Skeletal muscle tissue (tissue), 4 donors: ENCODE data around the gene SEMA6A. TPM values are rescaled to one million over a fixed set of nuclear protein-coding genes. Genes with fewer than 3 reads are reported as not detected.

Experiments used
- H3K27ac ChIP-seq: one replicate; pipeline ENCODE4 v1.7.0; 2013; ENCODE audit warnings: mild to moderate bottlenecking, low read depth, low read length, inconsistent platforms
- H3K27me3 ChIP-seq, 3 donors: one replicate each; pipeline ENCODE4 v1.7.0; 2013; ENCODE audit warnings: low read length in 3 of 3; ENCODE audit not compliant: control insufficient read depth in 3 of 3, insufficient read depth in 3 of 3
- H3K36me3 ChIP-seq, 3 donors: one replicate each; pipeline ENCODE4 v1.7.0; 2013; ENCODE audit warnings: low read length in 3 of 3; ENCODE audit not compliant: control insufficient read depth in 3 of 3, insufficient read depth in 3 of 3
- H3K4me1 ChIP-seq, 3 donors: one replicate each; pipeline ENCODE4 v1.7.0; 2013; ENCODE audit warnings: low read length in 3 of 3, mild to moderate bottlenecking in 3 of 3; ENCODE audit not compliant: control insufficient read depth in 3 of 3, insufficient read depth in 3 of 3
- H3K4me3 ChIP-seq, 3 donors: one replicate each; pipeline ENCODE4 v1.7.0; 2013; ENCODE audit warnings: low read length in 3 of 3
- H3K9ac ChIP-seq, 3 donors: one replicate each; pipeline ENCODE4 v1.7.0; 2013; ENCODE audit warnings: low read length in 3 of 3, mild to moderate bottlenecking in 3 of 3, moderate library complexity in 2 of 3, low read depth in 1 of 3
- H3K9me3 ChIP-seq, 3 donors: one replicate each; pipeline ENCODE4 v1.7.0; 2013; ENCODE audit warnings: low read length in 3 of 3; ENCODE audit not compliant: control insufficient read depth in 3 of 3
- total RNA-seq: library from RNA; depleted of rRNA; stranded (reverse); fragments of >200 nt; gene quantifications from one replicate; pipeline ENCODE4 v1.2.3, GENCODE V29; 2014
- donor health status: Osteomylitis.

SEMA6A gene
- total RNA-seq, 1 donor from 2014 or later = 43.8 TPM

DNA sequence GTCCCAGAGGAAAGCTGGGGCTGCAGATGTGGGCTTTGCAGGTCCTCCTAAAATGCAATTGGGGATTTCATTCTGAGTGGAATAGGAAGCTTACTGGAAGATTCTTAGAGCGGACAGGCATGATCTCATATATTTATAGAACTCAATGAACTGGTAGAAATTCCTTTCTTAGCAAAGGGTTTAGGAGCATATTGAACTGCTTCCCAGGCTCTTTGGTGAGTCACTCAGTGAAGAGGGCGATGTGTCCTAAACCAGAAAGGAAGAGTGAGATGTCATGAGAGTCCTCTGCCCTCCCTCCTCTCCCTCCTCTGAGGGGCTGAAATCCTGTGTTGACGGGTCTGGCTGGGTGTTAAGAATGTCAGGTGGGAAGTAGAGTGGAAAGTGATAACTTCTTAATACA is 26.3 kb upstream of the SEMA6A start:
- Histone ChIP-seq H3K4me1 (no peaks in the 10 kb centered on the region), H3K27ac (no peak overlapping the region), H3K9me3 (no peaks in the 10 kb centered on the region), H3K9ac (no peak overlapping the region), H3K36me3 (no peaks in the 10 kb centered on the region), H3K4me3 (no peak overlapping the region), H3K27me3 (no peaks in the 10 kb centered on the region)

- H3K4me3 ChIP-seq = no peak overlapping the region
- H3K27ac ChIP-seq = no peak overlapping the region
- H3K4me1 ChIP-seq = no peaks in the 10 kb centered on the region
- no peak overlapping the region for H3K9ac ChIP-seq
- H3K36me3 ChIP-seq = no peaks in the 10 kb centered on the region
- H3K27me3 ChIP-seq = no peaks in the 10 kb centered on the region
- H3K9me3 ChIP-seq = no peaks in the 10 kb centered on the region
These were observed 24.3 kb upstream of the SEMA6A start for GRCh38 chr5:116598911-116599310.

DNA sequence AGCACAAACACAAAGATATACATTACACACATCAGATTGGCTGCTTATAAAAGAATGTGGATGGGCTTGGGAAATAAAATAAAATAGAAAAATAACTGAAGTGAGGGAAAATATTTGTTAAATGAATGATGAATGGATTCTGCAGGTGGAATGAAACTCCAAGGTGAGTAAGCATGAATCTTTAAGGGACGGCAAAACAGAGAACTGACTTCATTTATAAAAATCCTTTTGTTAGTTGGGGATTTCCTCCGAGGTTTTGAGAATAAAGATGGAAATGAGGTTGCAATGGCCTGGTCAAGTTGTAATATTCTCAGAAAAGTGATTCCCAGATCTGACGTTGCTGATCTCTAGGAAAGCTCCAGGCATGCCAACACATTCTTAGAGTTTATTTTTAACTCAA is 20.9 kb upstream of the SEMA6A start:
- no peak overlapping the region for H3K27ac ChIP-seq
- H3K4me3 ChIP-seq = no peak overlapping the region
- H3K9ac ChIP-seq = no peak overlapping the region
- no peaks in the 10 kb centered on the region for H3K27me3 ChIP-seq
- H3K36me3 ChIP-seq = no peaks in the 10 kb centered on the region
- H3K4me1 ChIP-seq = no peaks in the 10 kb centered on the region
- H3K9me3 ChIP-seq = peaks cover 0 to under 1% (median 0%) of the 10 kb centered on the region in 3 donors

- Histone ChIP-seq H3K27me3 (no peaks in the 10 kb centered on the region), H3K9ac (no peak overlapping the region), H3K36me3 (no peaks in the 10 kb centered on the region), H3K4me1 (no peaks in the 10 kb centered on the region), H3K4me3 (no peak overlapping the region), H3K9me3 (peaks cover 0 to 2% (median 0%) of the 10 kb centered on the region in 3 donors), H3K27ac (no peak overlapping the region)
These were observed 18.7 kb upstream of the SEMA6A start for GRCh38 chr5:116593340-116593739.

DNA sequence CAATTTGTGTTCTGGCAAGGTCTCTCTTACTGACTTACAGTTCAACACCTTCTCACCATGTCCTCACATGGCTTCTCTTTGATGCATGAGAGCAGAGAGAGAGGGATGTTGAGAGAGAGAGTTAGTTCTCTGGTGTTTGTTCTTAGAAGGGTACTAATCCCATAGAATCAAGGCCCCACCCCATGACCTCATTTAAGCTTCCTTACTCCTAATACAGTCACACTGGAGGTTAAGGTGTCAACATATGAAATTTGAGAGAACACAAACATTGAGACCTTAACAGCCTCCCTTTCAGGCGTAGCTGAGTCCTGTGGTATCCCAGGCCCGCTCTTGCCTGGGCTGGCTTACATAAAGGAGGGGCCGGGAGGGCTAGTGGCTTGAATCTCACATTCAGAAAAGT is 10.6 kb upstream of the SEMA6A start:
- H3K36me3 ChIP-seq = no peaks in the 10 kb centered on the region
- H3K27me3 ChIP-seq = no peaks in the 10 kb centered on the region
- no peaks in the 10 kb centered on the region for H3K4me1 ChIP-seq
- no peak overlapping the region for H3K27ac ChIP-seq
- no peak overlapping the region for H3K9ac ChIP-seq
- no peak overlapping the region for H3K4me3 ChIP-seq
- H3K9me3 ChIP-seq = no peaks in the 10 kb centered on the region

GRCh38 chr5:116583862-116584222 is 9.2 kb upstream of the SEMA6A start:
- Histone ChIP-seq H3K36me3 (no peaks in the 10 kb centered on the region), H3K9ac (no peak overlapping the region), H3K4me1 (no peaks in the 10 kb centered on the region), H3K9me3 (no peaks in the 10 kb centered on the region), H3K4me3 (no peak overlapping the region), H3K27me3 (no peaks in the 10 kb centered on the region), H3K27ac (no peak overlapping the region)

DNA sequence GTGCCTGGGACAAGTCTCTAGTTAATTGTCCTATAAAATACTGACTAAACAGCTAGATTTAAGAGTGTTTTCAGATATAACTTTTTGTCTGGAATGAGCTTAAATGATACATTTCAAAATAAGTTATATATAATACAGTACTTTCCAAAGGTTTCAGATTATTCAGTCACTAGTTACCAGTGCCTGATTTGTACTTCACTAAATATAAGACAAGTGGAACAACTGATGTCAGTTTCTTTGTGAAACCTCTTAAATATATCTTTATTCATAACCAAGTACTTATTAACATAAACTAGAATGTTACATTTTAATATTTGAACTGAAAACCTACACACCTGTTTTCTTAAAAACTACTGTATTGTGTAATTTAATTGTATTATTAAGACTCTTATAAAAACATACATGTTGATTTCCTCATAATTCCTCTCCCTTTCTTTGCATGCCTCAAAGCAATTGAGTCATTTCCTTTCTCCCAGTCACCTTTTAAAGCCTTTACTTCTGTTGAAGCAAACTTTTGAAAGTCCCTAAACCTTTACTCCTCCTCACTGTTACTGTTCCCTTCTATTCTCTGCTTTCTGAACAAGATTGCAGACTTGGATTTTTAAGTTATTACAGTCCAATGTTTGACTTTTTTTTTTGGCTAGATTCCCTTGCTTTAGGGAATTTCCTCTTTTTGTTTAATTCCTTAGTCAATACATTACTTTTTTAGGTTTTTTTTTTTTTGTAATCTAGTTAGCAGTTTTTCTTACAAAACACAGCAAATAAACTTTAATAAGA is 8.7 kb upstream of the SEMA6A start:
- no peak overlapping the region for H3K4me3 ChIP-seq
- H3K36me3 ChIP-seq = no peaks in the 10 kb centered on the region
- H3K27me3 ChIP-seq = no peaks in the 10 kb centered on the region
- H3K9ac ChIP-seq = no peak overlapping the region
- no peaks in the 10 kb centered on the region for H3K4me1 ChIP-seq
- no peaks in the 10 kb centered on the region for H3K9me3 ChIP-seq
- no peak overlapping the region for H3K27ac ChIP-seq

GRCh38 chr5:116581910-116582309 is 7.3 kb upstream of the SEMA6A start:
- H3K27me3 ChIP-seq = no peaks in the 10 kb centered on the region
- no peak overlapping the region for H3K4me3 ChIP-seq
- H3K36me3 ChIP-seq = no peaks in the 10 kb centered on the region
- H3K27ac ChIP-seq = no peak overlapping the region
- no peaks in the 10 kb centered on the region for H3K9me3 ChIP-seq
- H3K4me1 ChIP-seq = no peaks in the 10 kb centered on the region
- H3K9ac ChIP-seq = no peak overlapping the region

DNA sequence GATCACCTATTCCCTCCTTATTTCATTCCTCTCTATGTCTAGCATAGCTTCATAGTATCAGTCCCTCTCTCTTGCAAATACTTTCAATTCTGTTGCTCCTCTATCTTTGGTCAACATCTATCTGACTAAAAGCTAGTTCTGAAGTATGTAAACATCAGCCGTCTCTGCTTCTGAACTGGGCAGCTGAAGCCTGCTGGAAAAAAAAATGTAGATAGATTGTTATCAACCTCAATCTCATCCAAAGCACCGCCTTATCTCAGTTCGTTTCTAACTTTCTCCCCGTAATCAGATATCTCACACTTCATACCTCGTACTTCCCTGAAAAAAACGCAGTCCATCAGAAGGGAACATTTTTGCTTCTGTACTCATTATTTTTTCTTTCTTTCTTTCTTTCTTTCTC is 4.5 kb upstream of the SEMA6A start:
- Histone ChIP-seq H3K9me3 (no peaks in the 10 kb centered on the region), H3K36me3 (no peaks in the 10 kb centered on the region), H3K27me3 (peaks cover 0 to 11% (median 6%) of the 10 kb centered on the region in 3 donors), H3K9ac (no peak overlapping the region), H3K4me1 (peaks cover 9 to 16% (median 11%) of the 10 kb centered on the region in 3 donors), H3K27ac (no peak overlapping the region), H3K4me3 (no peak overlapping the region)

- no peaks in the 10 kb centered on the region for H3K9me3 ChIP-seq
- peaks cover 0 to 14% (median 10%) of the 10 kb centered on the region in 3 donors for H3K27me3 ChIP-seq
- H3K4me1 ChIP-seq = peaks cover 14 to 21% (median 14%) of the 10 kb centered on the region in 3 donors
- H3K27ac ChIP-seq = no peak overlapping the region
- H3K9ac ChIP-seq = no peak overlapping the region
- no peak overlapping the region for H3K4me3 ChIP-seq
- H3K36me3 ChIP-seq = no peaks in the 10 kb centered on the region
These were observed 4.1 kb upstream of the SEMA6A start for GRCh38 chr5:116578676-116579075.
